ENCODE data around the gene PRKCE.

PRKCE gene

GRCh38 chr2:46076875-46077274 is 425.4 kb downstream of the PRKCE start:
- no peak overlapping the region for H3K4me3 ChIP-seq (ENCODE audit: control insufficient read depth, low read depth, low read length)
- DNase-seq (ENCODE audit: low read depth) = no peak
- TF ChIP-seq CTCF (IDR thresholded peaks at IDR 0.05; ENCODE audit: control insufficient read depth, insufficient read depth, low read depth, low read length, missing control alignments) = no peak

- no peak for TF ChIP-seq CTCF (IDR thresholded peaks at IDR 0.05; ENCODE audit: control insufficient read depth, insufficient read depth, low read depth, low read length, missing control alignments)
- no peak overlapping the region for H3K4me3 ChIP-seq (ENCODE audit: control insufficient read depth, low read depth, low read length)
- DNase-seq (ENCODE audit: low read depth) = no peak
Measured at GRCh38 chr2:46077522-46078107, 426.1 kb downstream of the PRKCE start.

- DNase-seq (ENCODE audit: low read depth) = no peak
- no peak for TF ChIP-seq CTCF (IDR thresholded peaks at IDR 0.05; ENCODE audit: control insufficient read depth, insufficient read depth, low read depth, low read length, missing control alignments)
Measured at GRCh38 chr2:46079985-46080560, 428.6 kb downstream of the PRKCE start.

GRCh38 chr2:46082531-46083485 is 431.3 kb downstream of the PRKCE start:
- no peak overlapping the region for H3K4me3 ChIP-seq (ENCODE audit: control insufficient read depth, low read depth, low read length)
- peak; percentile 99 for DNase-seq (ENCODE audit: low read depth)

More at GRCh38 chr2:46079985-46080560, 428.6 kb downstream of the PRKCE start:
- no peak overlapping the region for H3K4me3 ChIP-seq (ENCODE audit: control insufficient read depth, low read depth, low read length)

GRCh38 chr2:46086578-46087070 is 435.1 kb downstream of the PRKCE start:
- no peak for DNase-seq (ENCODE audit: low read depth)
- H3K4me3 ChIP-seq (ENCODE audit: control insufficient read depth, low read depth, low read length) = no peak overlapping the region
- no peak for TF ChIP-seq CTCF (IDR thresholded peaks at IDR 0.05; ENCODE audit: control insufficient read depth, insufficient read depth, low read depth, low read length, missing control alignments)

More at GRCh38 chr2:46082531-46083485, 431.3 kb downstream of the PRKCE start:
- TF ChIP-seq CTCF (IDR thresholded peaks at IDR 0.05; ENCODE audit: control insufficient read depth, insufficient read depth, low read depth, low read length, missing control alignments) = no peak

GRCh38 chr2:46087492-46087891 is 436.0 kb downstream of the PRKCE start:
- DNase-seq (ENCODE audit: low read depth) = no peak
- H3K4me3 ChIP-seq (ENCODE audit: control insufficient read depth, low read depth, low read length) = no peak overlapping the region

More at GRCh38 chr2:46087492-46087891, 436.0 kb downstream of the PRKCE start:
- no peak for TF ChIP-seq CTCF (IDR thresholded peaks at IDR 0.05; ENCODE audit: control insufficient read depth, insufficient read depth, low read depth, low read length, missing control alignments)
